Tibial nerve (tissue), 4 donors: ENCODE data around the gene PSPN.

Experiments
- EP300 ChIP-seq, 2 donors: sonication (generic); formaldehyde crosslinking; IDR thresholded peaks; one replicate each; pipeline ENCODE4 v1.6.1; 2017; ENCODE audit warnings: antibody characterized with exemption in 2 of 2, mild to moderate bottlenecking in 1 of 2
- POLR2A ChIP-seq, 2 donors: fragments of 450-650 bp; IDR thresholded peaks; one replicate each; pipeline ENCODE4 v1.6.1; 2017; ENCODE audit warnings: antibody characterized with exemption in 2 of 2, mild to moderate bottlenecking in 2 of 2, moderate library complexity in 2 of 2
- TF ChIP-seq, protein P1 (sequence below), 5 experiments: fragments of 200-600 bp in 3 of 5; fragments of 450-650 bp in 2 of 5; sonication (generic) in 3 of 5; IDR thresholded peaks; one replicate each; pipeline ENCODE4 v1.5.1; 2016 to 2019; ENCODE audit warnings: antibody characterized with exemption in 5 of 5, mild to moderate bottlenecking in 3 of 5, moderate library complexity in 2 of 5

DNA sequence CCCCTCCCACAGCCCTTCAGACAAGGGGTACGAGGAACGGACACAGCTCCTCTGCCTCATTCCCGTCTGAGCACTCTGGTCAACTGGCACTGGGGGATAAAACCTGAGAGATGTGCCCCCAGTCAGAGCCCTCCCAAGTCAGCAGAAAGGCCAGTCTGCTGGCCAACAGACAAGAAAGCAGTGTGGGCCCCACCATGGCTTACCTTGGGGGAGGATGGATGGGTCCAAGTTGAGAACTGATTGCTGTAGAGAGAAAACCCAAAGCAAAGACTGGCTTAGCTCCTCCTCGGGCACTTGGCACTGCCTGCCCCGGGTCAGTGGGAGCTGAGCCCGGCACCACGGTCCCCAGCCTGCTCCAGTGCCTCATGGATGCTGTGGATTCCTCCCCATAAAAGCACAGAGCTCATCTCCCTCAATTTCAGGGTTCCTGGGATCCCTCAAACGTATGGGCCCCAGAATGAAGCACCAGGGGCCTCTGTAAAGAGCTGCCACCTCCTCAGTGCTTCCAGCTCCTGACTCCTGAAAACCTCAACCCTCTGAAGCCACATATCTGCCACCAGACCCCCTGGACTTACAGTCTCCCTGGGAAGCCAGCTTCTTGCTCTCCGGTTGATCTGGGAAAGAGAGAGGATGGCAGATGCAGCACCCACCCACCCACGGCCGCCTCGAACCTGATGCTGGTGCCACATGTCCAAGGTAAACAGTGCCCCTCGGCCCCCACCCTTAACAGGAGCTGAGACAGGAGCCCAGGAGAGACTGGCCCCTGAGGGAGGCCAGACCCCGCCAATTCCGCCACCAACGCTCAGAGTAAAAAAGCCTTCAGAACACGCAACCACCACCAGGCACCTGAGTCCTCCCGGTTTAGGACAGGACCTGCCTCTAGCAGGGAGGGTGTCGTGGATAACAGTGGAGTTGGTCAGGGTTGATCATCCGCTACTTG lies 45.6 kb upstream of the PSPN start:
- TF ChIP-seq EP300 (IDR thresholded peaks at IDR 0.05) (no peak), POLR2A (IDR thresholded peaks at IDR 0.05) (no peak)
- TF ChIP-seq, protein P1, sequence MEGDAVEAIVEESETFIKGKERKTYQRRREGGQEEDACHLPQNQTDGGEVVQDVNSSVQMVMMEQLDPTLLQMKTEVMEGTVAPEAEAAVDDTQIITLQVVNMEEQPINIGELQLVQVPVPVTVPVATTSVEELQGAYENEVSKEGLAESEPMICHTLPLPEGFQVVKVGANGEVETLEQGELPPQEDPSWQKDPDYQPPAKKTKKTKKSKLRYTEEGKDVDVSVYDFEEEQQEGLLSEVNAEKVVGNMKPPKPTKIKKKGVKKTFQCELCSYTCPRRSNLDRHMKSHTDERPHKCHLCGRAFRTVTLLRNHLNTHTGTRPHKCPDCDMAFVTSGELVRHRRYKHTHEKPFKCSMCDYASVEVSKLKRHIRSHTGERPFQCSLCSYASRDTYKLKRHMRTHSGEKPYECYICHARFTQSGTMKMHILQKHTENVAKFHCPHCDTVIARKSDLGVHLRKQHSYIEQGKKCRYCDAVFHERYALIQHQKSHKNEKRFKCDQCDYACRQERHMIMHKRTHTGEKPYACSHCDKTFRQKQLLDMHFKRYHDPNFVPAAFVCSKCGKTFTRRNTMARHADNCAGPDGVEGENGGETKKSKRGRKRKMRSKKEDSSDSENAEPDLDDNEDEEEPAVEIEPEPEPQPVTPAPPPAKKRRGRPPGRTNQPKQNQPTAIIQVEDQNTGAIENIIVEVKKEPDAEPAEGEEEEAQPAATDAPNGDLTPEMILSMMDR (IDR thresholded peaks at IDR 0.05), result no peak
